ENCODE results near the gene ARMC5.
"Not testable (repeated sequence)": the region's sequence is repeated elsewhere in the genome, so short reads cannot be mapped to it uniquely, and the experiment has no call there.

ARMC5 gene

GRCh38 chr16:31458844-31459686 lies at the start of gene ARMC5:
Gene ARMC5 (plus strand): TSS chr16:31459501. CDS start chr16:31459525, 24 bp downstream.
- DNase-seq: peak; percentile 99
- TF ChIP-seq POLR2A (IDR thresholded peaks at IDR 0.05; ENCODE audit: low read length) (peak; percentile 93), GATA1 (IDR thresholded peaks at IDR 0.05; ENCODE audit: low read depth, low read length) (no peak)

GRCh38 chr16:31410082-31410481 lies 49.2 kb upstream of the ARMC5 start:
- DNase-seq: no peak
- TF ChIP-seq GATA1 (IDR thresholded peaks at IDR 0.05; ENCODE audit: low read depth, low read length) (no peak), POLR2A (IDR thresholded peaks at IDR 0.05; ENCODE audit: low read length) (no peak)

GRCh38 chr16:31411024-31411844 lies 48.1 kb upstream of the ARMC5 start:
- TF ChIP-seq GATA1 (IDR thresholded peaks at IDR 0.05; ENCODE audit: low read depth, low read length) (no peak), POLR2A (IDR thresholded peaks at IDR 0.05; ENCODE audit: low read length) (no peak)
- DNase-seq: no peak

- no peak for DNase-seq
- TF ChIP-seq POLR2A (IDR thresholded peaks at IDR 0.05; ENCODE audit: low read length) (no peak), GATA1 (IDR thresholded peaks at IDR 0.05; ENCODE audit: low read depth, low read length) (no peak)
Observed at GRCh38 chr16:31412750-31413149, 46.6 kb upstream of the ARMC5 start.

GRCh38 chr16:31413381-31413780 lies 45.9 kb upstream of the ARMC5 start:
- no peak for TF ChIP-seq POLR2A (IDR thresholded peaks at IDR 0.05; ENCODE audit: low read length)
- no peak for TF ChIP-seq GATA1 (IDR thresholded peaks at IDR 0.05; ENCODE audit: low read depth, low read length)
- DNase-seq: no peak

- no peak for DNase-seq
- TF ChIP-seq POLR2A (IDR thresholded peaks at IDR 0.05; ENCODE audit: low read length) (no peak), GATA1 (IDR thresholded peaks at IDR 0.05; ENCODE audit: low read depth, low read length) (no peak)
Observed at GRCh38 chr16:31413943-31414342, 45.4 kb upstream of the ARMC5 start.

- DNase-seq: no peak
- TF ChIP-seq GATA1 (IDR thresholded peaks at IDR 0.05; ENCODE audit: low read depth, low read length) (no peak), POLR2A (IDR thresholded peaks at IDR 0.05; ENCODE audit: low read length) (no peak)
Observed at GRCh38 chr16:31414706-31415105, 44.6 kb upstream of the ARMC5 start.

- TF ChIP-seq GATA1 (IDR thresholded peaks at IDR 0.05; ENCODE audit: low read depth, low read length): no peak
- DNase-seq: no peak
Observed at GRCh38 chr16:31416371-31416770, 42.9 kb upstream of the ARMC5 start.

GRCh38 chr16:31417036-31417435 lies 42.3 kb upstream of the ARMC5 start:
- not testable (repeated sequence) for DNase-seq

GRCh38 chr16:31417916-31418315 lies 41.4 kb upstream of the ARMC5 start:
- TF ChIP-seq POLR2A (IDR thresholded peaks at IDR 0.05; ENCODE audit: low read length): no peak
- no peak for TF ChIP-seq GATA1 (IDR thresholded peaks at IDR 0.05; ENCODE audit: low read depth, low read length)
- DNase-seq: no peak

GRCh38 chr16:31420037-31420436 lies 39.3 kb upstream of the ARMC5 start:
- TF ChIP-seq POLR2A (IDR thresholded peaks at IDR 0.05; ENCODE audit: low read length) (no peak), GATA1 (IDR thresholded peaks at IDR 0.05; ENCODE audit: low read depth, low read length) (no peak)
- no peak for DNase-seq

- TF ChIP-seq POLR2A (IDR thresholded peaks at IDR 0.05; ENCODE audit: low read length): no peak
- no peak for TF ChIP-seq GATA1 (IDR thresholded peaks at IDR 0.05; ENCODE audit: low read depth, low read length)
- DNase-seq: no peak
Observed at GRCh38 chr16:31421587-31421986, 37.7 kb upstream of the ARMC5 start.

- TF ChIP-seq POLR2A (IDR thresholded peaks at IDR 0.05; ENCODE audit: low read length) (no peak), GATA1 (IDR thresholded peaks at IDR 0.05; ENCODE audit: low read depth, low read length) (no peak)
- no peak for DNase-seq
Observed at GRCh38 chr16:31423241-31423640, 36.1 kb upstream of the ARMC5 start.

GRCh38 chr16:31423801-31424200 lies 35.5 kb upstream of the ARMC5 start:
- no peak for DNase-seq
- TF ChIP-seq GATA1 (IDR thresholded peaks at IDR 0.05; ENCODE audit: low read depth, low read length) (no peak), POLR2A (IDR thresholded peaks at IDR 0.05; ENCODE audit: low read length) (no peak)
